SK-N-SH treated with all-trans-retinoic acid at 6 μM for 48 hours (cell line): ENCODE measurements around the gene CCL14.

Source experiments
- ARNTL ChIP-seq: fragments of 450-650 bp; formaldehyde crosslinking; IDR thresholded peaks from 2 replicates; pipeline ENCODE4 v1.5.0; 2020; ENCODE audit warnings: low read depth, mild to moderate bottlenecking, moderate library complexity, borderline replicate concordance
- ESRRG ChIP-seq: fragments of 250-450 bp; sonication (Bioruptor Pico); IDR thresholded peaks from 2 replicates; pipeline ENCODE4 v1.6.1; 2021; ENCODE audit warnings: mild to moderate bottlenecking
- GLIS3 ChIP-seq: fragments of 250-450 bp; sonication (Bioruptor Pico); IDR thresholded peaks from 2 replicates; pipeline ENCODE4 v1.5.0; 2020; ENCODE audit warnings: mild to moderate bottlenecking, moderate library complexity
- ISL1 ChIP-seq: fragments of 250-450 bp; sonication (Bioruptor Pico); IDR thresholded peaks from 2 replicates; pipeline ENCODE4 v2.1.2; 2022; ENCODE audit warnings: mild to moderate bottlenecking, moderate library complexity
- OSR1 ChIP-seq: fragments of 250-450 bp; sonication (Bioruptor Pico); IDR thresholded peaks from 2 replicates; pipeline ENCODE4 v1.8.0; 2022; ENCODE audit warnings: moderate library complexity, mild to moderate bottlenecking, inconsistent platforms
- PATZ1 ChIP-seq: fragments of 250-450 bp; sonication (Bioruptor Pico); IDR thresholded peaks from 2 replicates; pipeline ENCODE4 v1.8.0; 2020; ENCODE audit warnings: mild to moderate bottlenecking, moderate library complexity, borderline replicate concordance
- RARB ChIP-seq: fragments of 250-450 bp; sonication (Bioruptor Pico); IDR thresholded peaks from 2 replicates; pipeline ENCODE4 v1.8.0; 2021; ENCODE audit warnings: mild to moderate bottlenecking, moderate library complexity
- SNAI2 ChIP-seq: fragments of 250-450 bp; sonication (Bioruptor Pico); IDR thresholded peaks from 2 replicates; pipeline ENCODE4 v1.5.0; 2020; ENCODE audit warnings: mild to moderate bottlenecking, moderate library complexity
- TCF4 ChIP-seq: fragments of 250-450 bp; sonication (Bioruptor Pico); IDR thresholded peaks from 2 replicates; pipeline ENCODE4 v1.8.0; 2021; ENCODE audit warnings: mild to moderate bottlenecking, moderate library complexity, borderline replicate concordance
- ZC3H10 ChIP-seq: fragments of 250-450 bp; sonication (Bioruptor Pico); IDR thresholded peaks from 2 replicates; pipeline ENCODE4 v1.5.1; 2021; ENCODE audit warnings: mild to moderate bottlenecking, moderate library complexity
- ZNF565 ChIP-seq: fragments of 450-650 bp; formaldehyde crosslinking; conservative IDR thresholded peaks from 2 replicates; pipeline ENCODE4 v1.5.0; 2020; ENCODE audit warnings: low read depth, mild to moderate bottlenecking, moderate library complexity
- ZNF70 ChIP-seq: fragments of 450-650 bp; formaldehyde crosslinking; IDR thresholded peaks from 2 replicates; pipeline ENCODE4 v1.5.0; 2020; ENCODE audit warnings: mild to moderate bottlenecking, moderate library complexity

GRCh38 chr17:35965272-35965671, 21.3 kb downstream of the CCL14 start:
- TF ChIP-seq RARB (CRISPR knock-in tag) = no peak
- no peak for TF ChIP-seq ARNTL (CRISPR knock-in tag)
- TF ChIP-seq ESRRG = no peak
- no peak for TF ChIP-seq ISL1
- no peak for TF ChIP-seq GLIS3
- no peak for TF ChIP-seq OSR1 (CRISPR knock-in tag)
- no peak for TF ChIP-seq PATZ1
- no peak for TF ChIP-seq SNAI2
- no peak for TF ChIP-seq ZC3H10 (CRISPR knock-in tag)
- TF ChIP-seq ZNF70 (CRISPR knock-in tag) = no peak
- TF ChIP-seq TCF4 (CRISPR knock-in tag) = no peak
- TF ChIP-seq ZNF565 = no peak
